Left forelimb (tissue), 1 donor: ENCODE results near the gene FGF11.
A peak's percentile ranks its signal among the peaks of the same experiment; 100 is the strongest.

Experiments used
- DNase-seq: peaks from one replicate; pipeline ENCODE4 v3.0.0-alpha.2; 2018; ENCODE audit warnings: low spot score

FGF11 gene

GRCh38 chr17:7439462-7440112 lies at the start of gene FGF11:
TSS of gene FGF11 (plus strand) at chr17:7439512. CDS start at chr17:7439621, 109 bp downstream.
- no peak for DNase-seq

GRCh38 chr17:7389924-7390910 lies 49.1 kb upstream of the FGF11 start:
- DNase-seq = no peak

GRCh38 chr17:7391307-7391706 lies 48.0 kb upstream of the FGF11 start:
- no peak for DNase-seq

GRCh38 chr17:7392696-7393612 lies 46.4 kb upstream of the FGF11 start:
- no peak for DNase-seq

- no peak for DNase-seq
Measured at GRCh38 chr17:7393613-7394451, 45.5 kb upstream of the FGF11 start.

GRCh38 chr17:7394452-7395191 lies 44.7 kb upstream of the FGF11 start, which contains the start of gene PLSCR3:
TSS of gene PLSCR3 (minus strand) at chr17:7394525. CDS start at chr17:7394110, 415 bp downstream.
- DNase-seq = peak; percentile 91

- DNase-seq = no peak
Measured at GRCh38 chr17:7396147-7396546, 43.2 kb upstream of the FGF11 start.

- no peak for DNase-seq
Measured at GRCh38 chr17:7398612-7399011, 40.7 kb upstream of the FGF11 start.

GRCh38 chr17:7403043-7403726 lies 36.1 kb upstream of the FGF11 start:
- DNase-seq = peak; percentile 83

- DNase-seq = no peak
Measured at GRCh38 chr17:7403727-7403976, 35.7 kb upstream of the FGF11 start.

- peak; percentile 99 for DNase-seq
Measured at GRCh38 chr17:7403977-7404736, 35.2 kb upstream of the FGF11 start, which contains the start of gene TMEM256. TSS of gene TMEM256 (minus strand) at chr17:7404097. CDS start at chr17:7404084, 13 bp downstream.

- peak; percentile 77 for DNase-seq
Measured at GRCh38 chr17:7404737-7405349, 34.5 kb upstream of the FGF11 start.

GRCh38 chr17:7405350-7406234 lies 33.7 kb upstream of the FGF11 start:
- DNase-seq = no peak

- DNase-seq = no peak
Measured at GRCh38 chr17:7406235-7406825, 33.0 kb upstream of the FGF11 start.

- no peak for DNase-seq
Measured at GRCh38 chr17:7407082-7407481, 32.2 kb upstream of the FGF11 start.

- no peak for DNase-seq
Measured at GRCh38 chr17:7407485-7408251, 31.6 kb upstream of the FGF11 start, which contains the start of gene NLGN2. TSS of gene NLGN2 (plus strand) at chr17:7407845. CDS start at chr17:7408256, 411 bp downstream.
